ENCODE data around the gene UBA6.
"Not testable (repeated sequence)": the region's sequence is repeated elsewhere in the genome, so short reads cannot be mapped to it uniquely, and the experiment has no call there.

UBA6 gene

GRCh38 chr4:67659065-67659464, 41.9 kb downstream of the UBA6 start:
- in situ Hi-C loops (cut with MboI; ENCODE audit: low pct_unique_long_range_greater_than_20kb, low sequenced_read_pairs, unreplicated experiment): no loop called here
- TF ChIP-seq CTCF (IDR thresholded peaks at IDR 0.05; ENCODE audit: extremely low read depth, insufficient read depth, missing control alignments): no peak
- DNase-seq (ENCODE audit: low spot score): no peak

- TF ChIP-seq CTCF (IDR thresholded peaks at IDR 0.05; ENCODE audit: extremely low read depth, insufficient read depth, missing control alignments): no peak
- no peak for DNase-seq (ENCODE audit: low spot score)
- in situ Hi-C loops (cut with MboI; ENCODE audit: low pct_unique_long_range_greater_than_20kb, low sequenced_read_pairs, unreplicated experiment): no loop called here
These were observed 42.7 kb downstream of the UBA6 start for GRCh38 chr4:67658302-67658701.

GRCh38 chr4:67651536-67651935, 49.4 kb downstream of the UBA6 start:
- in situ Hi-C loops (cut with MboI; ENCODE audit: low pct_unique_long_range_greater_than_20kb, low sequenced_read_pairs, unreplicated experiment): no loop called here
- DNase-seq (ENCODE audit: low spot score): no peak
- TF ChIP-seq CTCF (IDR thresholded peaks at IDR 0.05; ENCODE audit: extremely low read depth, insufficient read depth, missing control alignments): no peak

GRCh38 chr4:67638136-67638535, 62.8 kb downstream of the UBA6 start:
- no peak for DNase-seq (ENCODE audit: low spot score)
- in situ Hi-C loops (cut with MboI; ENCODE audit: low pct_unique_long_range_greater_than_20kb, low sequenced_read_pairs, unreplicated experiment): no loop called here
- no peak for TF ChIP-seq CTCF (IDR thresholded peaks at IDR 0.05; ENCODE audit: extremely low read depth, insufficient read depth, missing control alignments)

GRCh38 chr4:67636978-67637377, 64.0 kb downstream of the UBA6 start:
- DNase-seq (ENCODE audit: low spot score); in situ Hi-C loops (cut with MboI; ENCODE audit: low pct_unique_long_range_greater_than_20kb, low sequenced_read_pairs, unreplicated experiment): not testable (repeated sequence)

GRCh38 chr4:67635331-67635730, 65.6 kb downstream of the UBA6 start:
- no peak for TF ChIP-seq CTCF (IDR thresholded peaks at IDR 0.05; ENCODE audit: extremely low read depth, insufficient read depth, missing control alignments)
- DNase-seq (ENCODE audit: low spot score): no peak
- in situ Hi-C loops (cut with MboI; ENCODE audit: low pct_unique_long_range_greater_than_20kb, low sequenced_read_pairs, unreplicated experiment): no loop called here

GRCh38 chr4:67634741-67635140, 66.2 kb downstream of the UBA6 start:
- DNase-seq (ENCODE audit: low spot score): no peak
- in situ Hi-C loops (cut with MboI; ENCODE audit: low pct_unique_long_range_greater_than_20kb, low sequenced_read_pairs, unreplicated experiment): no loop called here
- TF ChIP-seq CTCF (IDR thresholded peaks at IDR 0.05; ENCODE audit: extremely low read depth, insufficient read depth, missing control alignments): no peak

Data from GM13977 (cell line).